Measurements from ENCODE around the gene GHRHR.

DNA sequence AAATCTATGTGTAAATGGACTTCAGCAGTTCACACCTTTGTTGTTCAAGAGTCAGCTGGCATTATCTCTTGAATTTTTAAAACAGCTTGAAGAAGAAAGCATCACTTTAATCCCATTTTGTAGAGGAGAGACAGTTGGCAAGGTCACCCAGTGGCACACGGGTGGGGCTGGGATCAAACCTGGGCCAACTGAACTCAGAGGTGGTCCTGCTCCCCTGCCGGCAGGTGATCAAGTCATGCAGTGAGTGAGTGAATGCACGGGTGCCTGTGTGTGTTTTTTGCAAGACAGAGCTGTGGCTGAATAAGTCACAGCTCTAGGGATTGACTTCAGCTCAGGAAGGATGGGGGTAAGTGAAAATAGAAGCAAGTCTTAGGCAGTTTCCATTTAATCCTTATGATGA lies 9.5 kb downstream of the GHRHR start:
- no peak for TF ChIP-seq POLR2A (IDR thresholded peaks at IDR 0.05)
- TF ChIP-seq, protein P1, sequence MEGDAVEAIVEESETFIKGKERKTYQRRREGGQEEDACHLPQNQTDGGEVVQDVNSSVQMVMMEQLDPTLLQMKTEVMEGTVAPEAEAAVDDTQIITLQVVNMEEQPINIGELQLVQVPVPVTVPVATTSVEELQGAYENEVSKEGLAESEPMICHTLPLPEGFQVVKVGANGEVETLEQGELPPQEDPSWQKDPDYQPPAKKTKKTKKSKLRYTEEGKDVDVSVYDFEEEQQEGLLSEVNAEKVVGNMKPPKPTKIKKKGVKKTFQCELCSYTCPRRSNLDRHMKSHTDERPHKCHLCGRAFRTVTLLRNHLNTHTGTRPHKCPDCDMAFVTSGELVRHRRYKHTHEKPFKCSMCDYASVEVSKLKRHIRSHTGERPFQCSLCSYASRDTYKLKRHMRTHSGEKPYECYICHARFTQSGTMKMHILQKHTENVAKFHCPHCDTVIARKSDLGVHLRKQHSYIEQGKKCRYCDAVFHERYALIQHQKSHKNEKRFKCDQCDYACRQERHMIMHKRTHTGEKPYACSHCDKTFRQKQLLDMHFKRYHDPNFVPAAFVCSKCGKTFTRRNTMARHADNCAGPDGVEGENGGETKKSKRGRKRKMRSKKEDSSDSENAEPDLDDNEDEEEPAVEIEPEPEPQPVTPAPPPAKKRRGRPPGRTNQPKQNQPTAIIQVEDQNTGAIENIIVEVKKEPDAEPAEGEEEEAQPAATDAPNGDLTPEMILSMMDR (IDR thresholded peaks at IDR 0.05), result no peak

Measured in heart left ventricle (tissue), 13 donors.